Suprapubic skin (tissue), 4 donors: Measurements from ENCODE around the gene ACP7.

Source experiments
- EP300 ChIP-seq: sonication (generic); formaldehyde crosslinking; IDR thresholded peaks from one replicate; pipeline ENCODE4 v1.6.1; 2017; ENCODE audit warnings: antibody characterized with exemption
- POLR2AphosphoS5 ChIP-seq, 3 donors: sonication (generic); formaldehyde crosslinking; IDR thresholded peaks; one replicate each; pipeline ENCODE4 v1.6.1; 2017; ENCODE audit warnings: antibody characterized with exemption in 3 of 3
- TF ChIP-seq, protein P1 (sequence below), 2 donors: fragments of 200-600 bp in 1 of 2; fragments of 450-650 bp in 1 of 2; sonication (generic) in 1 of 2; IDR thresholded peaks; one replicate each; pipeline ENCODE4 v1.5.1; 2016 to 2019; ENCODE audit warnings: antibody characterized with exemption in 2 of 2, mild to moderate bottlenecking in 1 of 2, moderate library complexity in 1 of 2

GRCh38 chr19:39131255-39131755, 47.1 kb downstream of the ACP7 start:
- TF ChIP-seq, protein P1, sequence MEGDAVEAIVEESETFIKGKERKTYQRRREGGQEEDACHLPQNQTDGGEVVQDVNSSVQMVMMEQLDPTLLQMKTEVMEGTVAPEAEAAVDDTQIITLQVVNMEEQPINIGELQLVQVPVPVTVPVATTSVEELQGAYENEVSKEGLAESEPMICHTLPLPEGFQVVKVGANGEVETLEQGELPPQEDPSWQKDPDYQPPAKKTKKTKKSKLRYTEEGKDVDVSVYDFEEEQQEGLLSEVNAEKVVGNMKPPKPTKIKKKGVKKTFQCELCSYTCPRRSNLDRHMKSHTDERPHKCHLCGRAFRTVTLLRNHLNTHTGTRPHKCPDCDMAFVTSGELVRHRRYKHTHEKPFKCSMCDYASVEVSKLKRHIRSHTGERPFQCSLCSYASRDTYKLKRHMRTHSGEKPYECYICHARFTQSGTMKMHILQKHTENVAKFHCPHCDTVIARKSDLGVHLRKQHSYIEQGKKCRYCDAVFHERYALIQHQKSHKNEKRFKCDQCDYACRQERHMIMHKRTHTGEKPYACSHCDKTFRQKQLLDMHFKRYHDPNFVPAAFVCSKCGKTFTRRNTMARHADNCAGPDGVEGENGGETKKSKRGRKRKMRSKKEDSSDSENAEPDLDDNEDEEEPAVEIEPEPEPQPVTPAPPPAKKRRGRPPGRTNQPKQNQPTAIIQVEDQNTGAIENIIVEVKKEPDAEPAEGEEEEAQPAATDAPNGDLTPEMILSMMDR (IDR thresholded peaks at IDR 0.05): no peak
- TF ChIP-seq POLR2AphosphoS5 (IDR thresholded peaks at IDR 0.05) (no peak), EP300 (no peak)
